Lower lobe of right lung (tissue), 2 donors: ENCODE data around the gene HDAC2. TPM values are rescaled to one million over a fixed set of nuclear protein-coding genes. Genes with fewer than 3 reads are reported as not detected.
"Not testable (repeated sequence)": the region's sequence is repeated elsewhere in the genome, so short reads cannot be mapped to it uniquely, and the experiment has no call there.

Experiments used
- ATAC-seq, 2 donors: fragments of 200-7000 bp; cut with Tn5 transposase; one replicate each; pipeline ENCODE4 v1.9.1; 2020 to 2022; ENCODE audit warnings: mild to moderate bottlenecking in 2 of 2, moderate library complexity in 2 of 2
- DNase-seq: peaks from one replicate; pipeline ENCODE4 v3.0.0-alpha.2; 2020
- H3K27ac ChIP-seq: fragments of 200-600 bp; one replicate; pipeline ENCODE4 v1.8.0; 2022
- H3K27me3 ChIP-seq: fragments of 200-600 bp; one replicate; pipeline ENCODE4 v1.8.0; 2022; ENCODE audit warnings: low read depth
- H3K36me3 ChIP-seq: fragments of 200-600 bp; one replicate; pipeline ENCODE4 v1.8.0; 2022; ENCODE audit warnings: mild to moderate bottlenecking
- H3K4me1 ChIP-seq: fragments of 200-600 bp; one replicate; pipeline ENCODE4 v1.8.0; 2022
- H3K4me3 ChIP-seq: fragments of 200-600 bp; one replicate; pipeline ENCODE4 v1.8.0; 2022; ENCODE audit warnings: mild to moderate bottlenecking
- H3K9me3 ChIP-seq: fragments of 200-600 bp; one replicate; pipeline ENCODE4 v1.8.0; 2022
- intact Hi-C: fragments of 100-400 bp; cut with DNase I; formaldehyde crosslinking; loops from one replicate; pipeline ENCODE4 v1.11.0; 2022
- long read RNA-seq: library from polyadenylated mRNA; unstranded; transcript quantifications from one replicate; pipeline ENCODE4 v2.0.0, GENCODE V29; 2021
- total RNA-seq: library from RNA; stranded (reverse); fragmentation: NEBNext Ultra II Directional; extraction: Animal tissue kit (Norgen Biotek cat#: 25700); gene quantifications from one replicate; pipeline ENCODE4 v1.2.1, GENCODE V29; 2021
- TF ChIP-seq, protein P1 (sequence below): fragments of 200-600 bp; IDR thresholded peaks from one replicate; pipeline ENCODE4 v1.8.0; 2022; ENCODE audit warnings: antibody characterized with exemption, mild to moderate bottlenecking
- donor health status: DM: no; HTN: yes; CAD: no; lungs with severe emphysema.

The HDAC2 gene
- 55.3 TPM for total RNA-seq
- long read RNA-seq, full-length matches to known transcripts, result 94 of 106 reads
- long read RNA-seq, partial matches to known transcripts, result 5 of 106 reads
- long read RNA-seq, other reads (novel, unspliced or antisense), result 7 of 106 reads

GRCh38 chr6:113970805-113971676 is at the start of gene HDAC2:
TSS of gene HDAC2 (minus strand) at chr6:113971148. CDS start at chr6:113970908, 240 bp downstream.
- H3K27ac ChIP-seq, result peak within 1 kb of the TSS; percentile 94
- H3K27me3 ChIP-seq, result no peaks in the 10 kb centered on the region
- intact Hi-C loops, result no loop called here
- no peaks in the 10 kb centered on the region for H3K36me3 ChIP-seq
- TF ChIP-seq, protein P1, sequence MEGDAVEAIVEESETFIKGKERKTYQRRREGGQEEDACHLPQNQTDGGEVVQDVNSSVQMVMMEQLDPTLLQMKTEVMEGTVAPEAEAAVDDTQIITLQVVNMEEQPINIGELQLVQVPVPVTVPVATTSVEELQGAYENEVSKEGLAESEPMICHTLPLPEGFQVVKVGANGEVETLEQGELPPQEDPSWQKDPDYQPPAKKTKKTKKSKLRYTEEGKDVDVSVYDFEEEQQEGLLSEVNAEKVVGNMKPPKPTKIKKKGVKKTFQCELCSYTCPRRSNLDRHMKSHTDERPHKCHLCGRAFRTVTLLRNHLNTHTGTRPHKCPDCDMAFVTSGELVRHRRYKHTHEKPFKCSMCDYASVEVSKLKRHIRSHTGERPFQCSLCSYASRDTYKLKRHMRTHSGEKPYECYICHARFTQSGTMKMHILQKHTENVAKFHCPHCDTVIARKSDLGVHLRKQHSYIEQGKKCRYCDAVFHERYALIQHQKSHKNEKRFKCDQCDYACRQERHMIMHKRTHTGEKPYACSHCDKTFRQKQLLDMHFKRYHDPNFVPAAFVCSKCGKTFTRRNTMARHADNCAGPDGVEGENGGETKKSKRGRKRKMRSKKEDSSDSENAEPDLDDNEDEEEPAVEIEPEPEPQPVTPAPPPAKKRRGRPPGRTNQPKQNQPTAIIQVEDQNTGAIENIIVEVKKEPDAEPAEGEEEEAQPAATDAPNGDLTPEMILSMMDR, result no peak
- H3K4me1 ChIP-seq, result peaks cover 33% of the 10 kb centered on the region
- peak within 1 kb of the TSS; percentile 97 for H3K4me3 ChIP-seq
- DNase-seq (peak; percentile 91), ATAC-seq (peak; percentile 96 to 97)
- no peaks in the 10 kb centered on the region for H3K9me3 ChIP-seq

GRCh38 chr6:114020196-114020595 is 49.2 kb upstream of the HDAC2 start:
- Histone ChIP-seq H3K27ac (no peak overlapping the region), H3K36me3 (no peaks in the 10 kb centered on the region), H3K4me1 (no peaks in the 10 kb centered on the region), H3K4me3 (no peak overlapping the region), H3K9me3 (no peaks in the 10 kb centered on the region), H3K27me3 (no peaks in the 10 kb centered on the region)
- TF ChIP-seq, protein P1, result no peak
- intact Hi-C loops, result no loop called here
- ATAC-seq (no peak), DNase-seq (no peak)

DNA sequence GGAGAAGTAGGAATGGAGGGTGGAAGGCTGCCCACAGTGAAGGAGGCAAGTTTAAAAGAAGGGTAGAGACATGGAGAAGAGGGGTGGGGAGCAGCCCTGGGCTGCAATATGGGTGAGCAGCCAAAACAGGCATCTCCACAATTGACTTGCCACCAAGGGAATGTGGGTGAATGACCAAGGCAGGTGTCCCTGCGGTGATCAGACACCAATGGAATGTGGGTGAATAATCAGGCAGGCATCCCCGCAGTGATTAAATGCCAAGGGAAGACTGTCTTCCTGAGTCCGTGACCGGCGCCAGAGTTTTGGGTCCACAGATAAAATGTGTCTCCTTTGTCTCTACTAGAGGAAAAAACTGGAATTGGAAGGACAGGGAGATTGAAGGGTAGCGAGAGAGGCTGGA is 46.2 kb upstream of the HDAC2 start:
- H3K36me3 ChIP-seq, ATAC-seq, DNase-seq, H3K27ac ChIP-seq, intact Hi-C loops, H3K27me3 ChIP-seq, H3K4me3 ChIP-seq, H3K4me1 ChIP-seq, H3K9me3 ChIP-seq: not testable (repeated sequence)

DNA sequence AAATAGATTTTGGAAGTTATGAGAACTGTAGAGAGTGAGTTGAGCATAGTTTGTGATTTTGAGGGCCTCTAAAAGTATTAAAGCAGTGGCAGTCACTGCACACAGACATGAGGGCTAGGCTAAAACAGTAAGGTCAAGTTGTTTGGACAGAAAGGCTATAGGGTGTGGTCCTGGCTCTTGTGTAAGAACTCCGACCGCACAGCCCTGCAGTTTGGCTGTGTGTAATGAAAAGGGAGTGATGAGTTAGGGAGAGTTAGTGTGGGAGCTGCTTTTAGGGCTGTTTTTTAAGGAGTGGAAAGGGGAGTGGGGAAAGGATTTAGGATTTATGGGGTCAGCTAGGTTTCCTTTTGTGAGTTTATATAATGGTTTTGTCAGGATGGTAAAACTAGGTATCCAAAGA is 43.2 kb upstream of the HDAC2 start:
- intact Hi-C loops, H3K4me1 ChIP-seq, H3K9me3 ChIP-seq, DNase-seq, H3K4me3 ChIP-seq, H3K36me3 ChIP-seq, H3K27ac ChIP-seq, H3K27me3 ChIP-seq, ATAC-seq: not testable (repeated sequence)

GRCh38 chr6:114011486-114011885 is 40.5 kb upstream of the HDAC2 start:
- intact Hi-C loops, H3K27me3 ChIP-seq, H3K4me1 ChIP-seq, H3K9me3 ChIP-seq, H3K27ac ChIP-seq, H3K4me3 ChIP-seq, DNase-seq, H3K36me3 ChIP-seq: not testable (repeated sequence)
- peak in 1 of 2 donors; percentile 65 for ATAC-seq

DNA sequence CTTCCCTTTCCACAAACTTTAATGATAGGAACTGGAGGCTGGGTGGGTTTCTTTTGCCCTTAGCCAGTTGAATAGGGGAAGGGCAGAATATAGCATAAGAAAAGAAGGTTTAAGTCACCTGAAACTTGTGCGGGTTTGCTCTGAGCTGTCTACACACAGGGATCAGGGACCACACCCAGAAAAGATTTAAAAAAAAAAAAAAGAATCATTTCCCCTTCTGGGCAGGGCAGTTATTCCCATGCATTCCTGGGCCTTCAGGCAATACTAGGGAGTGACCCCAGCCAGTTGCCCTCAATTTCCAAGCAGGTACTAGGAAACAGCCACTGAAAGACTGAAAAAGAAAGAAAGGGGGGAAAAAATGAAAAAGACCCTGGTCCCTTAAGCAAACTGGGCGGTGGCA is 39.6 kb upstream of the HDAC2 start:
- no peak for ATAC-seq
- H3K9me3 ChIP-seq, result no peaks in the 10 kb centered on the region
- no peaks in the 10 kb centered on the region for H3K4me1 ChIP-seq
- H3K36me3 ChIP-seq, result no peaks in the 10 kb centered on the region
- no peak overlapping the region for H3K4me3 ChIP-seq
- no peaks in the 10 kb centered on the region for H3K27me3 ChIP-seq
- intact Hi-C loops, result no loop called here
- TF ChIP-seq, protein P1, result no peak
- H3K27ac ChIP-seq, result no peak overlapping the region
- no peak for DNase-seq

DNA sequence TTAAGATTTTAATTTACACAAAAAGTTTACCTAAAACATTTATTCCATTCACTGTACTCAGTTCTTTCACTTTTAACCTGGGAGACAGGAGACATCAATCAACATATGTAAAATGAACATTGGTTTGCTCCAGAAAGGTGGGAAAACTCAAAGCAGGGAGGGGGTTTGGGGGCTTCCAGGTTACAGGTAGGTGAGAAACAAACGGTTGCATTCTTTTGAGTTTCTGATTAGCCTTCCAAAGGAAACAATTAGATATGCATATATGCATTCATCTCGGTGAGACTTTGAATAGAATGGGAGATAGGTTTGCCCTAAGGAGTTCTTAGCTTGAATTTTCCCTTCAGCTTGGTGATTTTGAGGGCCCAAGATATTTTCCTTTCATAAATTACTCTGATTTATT is 38.2 kb upstream of the HDAC2 start:
- Histone ChIP-seq H3K27me3 (no peaks in the 10 kb centered on the region), H3K9me3 (no peaks in the 10 kb centered on the region), H3K36me3 (no peaks in the 10 kb centered on the region), H3K4me1 (no peaks in the 10 kb centered on the region), H3K4me3 (no peak overlapping the region), H3K27ac (no peak overlapping the region)
- intact Hi-C loops, result no loop called here
- DNase-seq (no peak), ATAC-seq (no peak)
- TF ChIP-seq, protein P1, result no peak
